GM12865 (cell line): ENCODE measurements around the gene RPS6KA2.
A peak's percentile ranks its signal among the peaks of the same experiment; 100 is the strongest.

Experiments used
- DNase-seq: peaks from one replicate; pipeline ENCODE4 v3.0.0; 2010; ENCODE audit warnings: low read depth
- H3K4me3 ChIP-seq: 2 replicates; pipeline ENCODE4 v1.5.1; 2011; ENCODE audit warnings: mild to moderate bottlenecking, low read depth, low read length, control low read depth
- TF ChIP-seq, protein P1 (sequence below): IDR thresholded peaks from 2 replicates; pipeline ENCODE4 v1.5.1; 2011; ENCODE audit warnings: low read length, control low read depth, low read depth, inconsistent platforms; ENCODE audit not compliant: insufficient read depth; ENCODE audit errors: missing control alignments

The RPS6KA2 gene

DNA sequence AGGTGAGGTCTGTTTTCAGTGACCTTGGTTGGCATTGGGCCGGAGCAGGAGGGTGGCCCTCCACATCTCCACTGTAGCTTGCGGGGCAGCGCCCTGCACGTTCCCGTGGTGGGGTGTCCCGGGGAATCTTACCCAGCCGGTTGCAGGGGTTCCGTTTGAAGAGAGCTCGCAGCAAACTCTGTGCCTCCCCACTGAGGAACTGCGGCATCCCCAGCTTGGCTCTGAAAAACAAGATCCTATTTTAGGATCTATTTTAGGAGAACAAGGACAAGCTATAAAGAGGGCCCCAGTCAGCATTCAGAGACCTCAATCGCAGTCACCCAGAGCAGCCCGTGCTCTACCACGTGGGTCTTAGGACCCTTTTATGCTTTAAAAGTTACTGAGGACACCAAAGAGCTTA lies 138.3 kb downstream of the RPS6KA2 start:
- no peak overlapping the region for H3K4me3 ChIP-seq
- no peak for DNase-seq
- TF ChIP-seq, protein P1, sequence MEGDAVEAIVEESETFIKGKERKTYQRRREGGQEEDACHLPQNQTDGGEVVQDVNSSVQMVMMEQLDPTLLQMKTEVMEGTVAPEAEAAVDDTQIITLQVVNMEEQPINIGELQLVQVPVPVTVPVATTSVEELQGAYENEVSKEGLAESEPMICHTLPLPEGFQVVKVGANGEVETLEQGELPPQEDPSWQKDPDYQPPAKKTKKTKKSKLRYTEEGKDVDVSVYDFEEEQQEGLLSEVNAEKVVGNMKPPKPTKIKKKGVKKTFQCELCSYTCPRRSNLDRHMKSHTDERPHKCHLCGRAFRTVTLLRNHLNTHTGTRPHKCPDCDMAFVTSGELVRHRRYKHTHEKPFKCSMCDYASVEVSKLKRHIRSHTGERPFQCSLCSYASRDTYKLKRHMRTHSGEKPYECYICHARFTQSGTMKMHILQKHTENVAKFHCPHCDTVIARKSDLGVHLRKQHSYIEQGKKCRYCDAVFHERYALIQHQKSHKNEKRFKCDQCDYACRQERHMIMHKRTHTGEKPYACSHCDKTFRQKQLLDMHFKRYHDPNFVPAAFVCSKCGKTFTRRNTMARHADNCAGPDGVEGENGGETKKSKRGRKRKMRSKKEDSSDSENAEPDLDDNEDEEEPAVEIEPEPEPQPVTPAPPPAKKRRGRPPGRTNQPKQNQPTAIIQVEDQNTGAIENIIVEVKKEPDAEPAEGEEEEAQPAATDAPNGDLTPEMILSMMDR = no peak

DNA sequence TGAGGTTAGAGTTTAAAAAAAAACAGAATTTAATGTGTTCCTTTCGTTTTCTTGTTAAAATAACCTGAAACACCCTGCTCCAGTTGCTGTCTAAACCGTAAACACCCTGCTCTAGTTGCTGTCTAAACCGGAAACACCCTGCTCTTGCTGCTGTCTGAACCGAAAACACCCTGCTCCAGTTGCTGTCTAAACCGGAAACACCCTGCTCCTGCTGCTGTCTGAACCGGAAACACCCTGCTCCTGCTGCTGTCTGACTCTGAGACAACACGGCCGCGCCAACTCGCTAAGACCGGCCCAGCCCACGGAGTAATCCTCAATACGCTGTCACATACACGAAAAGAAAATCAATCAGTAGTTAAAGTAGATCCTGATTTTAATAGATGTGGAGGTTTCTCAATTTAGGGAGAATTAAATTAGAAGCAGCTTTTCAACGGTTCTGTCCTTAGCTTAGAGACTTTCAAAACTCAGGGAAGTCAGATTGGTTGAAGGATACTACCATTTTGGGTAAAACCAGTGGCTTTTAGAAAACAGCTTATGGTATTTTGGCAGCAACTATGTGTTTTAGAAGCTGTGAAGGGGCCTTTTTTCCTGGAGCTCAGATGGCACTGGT lies 138.9 kb downstream of the RPS6KA2 start:
- DNase-seq = peak; percentile 89
- TF ChIP-seq, protein P1 = no peak

DNA sequence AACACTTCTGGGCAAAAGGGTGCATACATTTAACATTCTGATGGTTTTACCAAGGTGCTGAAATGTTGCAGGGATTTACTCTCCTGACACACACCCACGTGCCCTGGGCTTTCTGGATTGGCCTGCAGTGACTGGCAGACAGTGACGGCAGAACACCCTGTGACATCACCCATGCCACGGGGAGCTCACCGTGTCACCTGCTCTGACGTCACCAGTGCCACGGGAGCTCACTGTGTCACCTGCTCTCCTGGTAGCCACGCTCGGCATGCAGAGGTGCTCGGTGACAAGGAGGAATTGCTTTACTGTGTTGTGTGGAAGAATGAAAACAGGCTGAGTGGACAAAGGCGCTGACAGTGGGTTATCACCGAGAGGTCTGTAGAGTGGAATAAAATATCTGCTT lies 139.9 kb downstream of the RPS6KA2 start:
- TF ChIP-seq, protein P1 = no peak
- no peak overlapping the region for H3K4me3 ChIP-seq
- no peak for DNase-seq

More for the DNA sequence above, 138.9 kb downstream of the RPS6KA2 start:
- no peak overlapping the region for H3K4me3 ChIP-seq

DNA sequence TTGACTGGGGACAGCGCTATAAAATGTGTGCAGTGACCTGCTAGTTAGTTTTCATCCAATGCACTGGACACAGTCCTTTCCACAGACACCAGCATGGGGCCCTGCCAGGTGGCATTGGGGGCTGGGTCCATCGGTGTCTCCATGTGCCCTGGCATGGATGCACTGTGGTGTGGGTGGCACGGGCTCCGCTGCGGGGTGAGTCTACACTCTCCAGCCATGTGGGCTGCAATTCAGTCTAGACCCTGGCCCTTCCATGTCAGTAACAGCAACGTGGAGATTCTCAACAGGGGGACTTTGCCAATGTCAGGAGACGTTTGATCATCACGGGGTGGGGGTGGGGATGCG lies 140.5 kb downstream of the RPS6KA2 start:
- no peak overlapping the region for H3K4me3 ChIP-seq
- no peak for DNase-seq
- TF ChIP-seq, protein P1 = no peak

DNA sequence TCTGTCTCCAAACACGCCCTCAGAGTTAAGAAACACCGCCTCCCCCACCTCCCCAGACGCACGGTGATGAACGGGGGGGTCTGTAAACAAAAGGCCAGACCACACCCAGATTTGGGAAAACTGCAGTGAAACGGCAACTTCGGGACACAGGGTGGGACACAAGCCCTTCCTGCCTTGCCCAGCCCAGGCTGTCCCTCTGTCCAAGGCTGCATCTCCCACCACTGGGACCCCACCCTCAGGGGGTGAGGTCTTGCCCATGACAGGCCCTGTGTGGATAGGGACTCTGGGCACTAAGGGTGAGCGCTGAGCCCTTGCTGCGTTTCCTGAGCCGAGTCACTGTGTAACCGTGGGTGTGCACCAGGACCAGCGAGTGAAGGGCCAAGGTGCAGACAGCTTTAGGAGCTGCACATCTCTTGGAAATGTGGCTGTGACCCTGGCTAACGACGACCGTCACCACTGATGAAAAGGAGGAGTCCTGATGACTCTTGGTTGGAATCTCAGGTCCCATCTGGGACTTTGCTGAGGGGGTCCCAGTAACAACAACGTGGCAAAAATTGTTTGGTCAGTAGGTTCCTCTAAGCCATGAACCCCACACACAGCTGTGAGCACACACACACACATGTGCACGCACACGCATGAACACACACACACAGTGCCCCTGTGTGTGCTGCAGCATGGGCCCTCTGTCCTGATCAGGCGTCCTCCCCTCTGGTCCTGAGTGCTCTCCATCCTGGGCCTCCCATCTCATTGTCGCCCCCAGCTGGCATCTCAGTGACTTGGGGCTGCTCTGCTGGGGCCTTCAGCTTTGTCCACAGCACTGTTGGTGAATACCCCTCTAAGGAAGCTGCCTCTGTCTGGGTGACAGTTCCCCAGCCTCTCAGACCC lies 141.2 kb downstream of the RPS6KA2 start:
- H3K4me3 ChIP-seq = no peak overlapping the region
- no peak for DNase-seq
- TF ChIP-seq, protein P1 = no peak

DNA sequence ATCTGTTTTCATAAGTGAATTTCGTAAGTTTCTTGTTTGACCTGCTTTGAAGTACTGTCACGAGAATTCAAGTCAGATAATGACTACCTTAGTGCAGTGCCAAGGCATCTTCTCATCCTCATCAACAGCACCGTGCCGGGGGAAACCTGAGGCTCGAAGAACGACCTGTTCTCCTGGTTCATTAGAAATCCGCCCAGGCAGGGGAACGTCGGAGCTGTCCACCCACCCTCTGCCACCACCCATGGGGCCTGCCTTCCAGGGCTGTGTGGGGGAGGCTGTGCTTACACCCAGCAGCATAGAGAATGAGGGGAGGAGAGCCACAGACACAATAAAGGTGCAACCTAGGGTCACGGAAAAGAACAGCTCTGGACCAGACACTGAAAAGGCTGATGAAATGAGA lies 142.2 kb downstream of the RPS6KA2 start:
- DNase-seq = no peak
- H3K4me3 ChIP-seq = no peak overlapping the region
- TF ChIP-seq, protein P1 = no peak
